CD14-positive monocyte (primary cell): ENCODE measurements around the gene SRD5A1. TPM values are rescaled to one million over a fixed set of nuclear protein-coding genes. Genes with fewer than 3 reads are reported as not detected.

Experiments used
- DNase-seq, 3 donors: peaks; one replicate each; pipeline ENCODE4 v3.0.0-alpha.2; 2011 to 2022
- H2AFZ ChIP-seq: 2 replicates; pipeline ENCODE4 v1.6.0; 2012; ENCODE audit warnings: mild to moderate bottlenecking, low read depth, low read length, inconsistent platforms; ENCODE audit not compliant: insufficient read depth, poor library complexity, severe bottlenecking
- H3K27ac ChIP-seq, 2 donors: 1 replicate in 1 of 2; 2 replicates in 1 of 2; pipeline ENCODE4 v1.5.1; 2012 to 2013; ENCODE audit warnings: low read length in 2 of 2, control low read depth in 1 of 2, inconsistent platforms in 1 of 2, low read depth in 1 of 2, mild to moderate bottlenecking in 1 of 2
- H3K27me3 ChIP-seq, 2 donors: one replicate each; pipeline versions ENCODE4 v1.6.0 to v1.6.1; 2011 to 2013; ENCODE audit warnings: low read length in 2 of 2; ENCODE audit not compliant: control insufficient read depth in 2 of 2, insufficient read depth in 2 of 2
- H3K36me3 ChIP-seq, 2 donors: replicated peaks in 1 of 2; 1 replicate in 1 of 2; 2 replicates in 1 of 2; pipeline versions ENCODE4 v1.5.1 to v1.6.1; 2012 to 2013; ENCODE audit warnings: low read length in 2 of 2, control low read depth in 1 of 2, inconsistent platforms in 1 of 2, mild to moderate bottlenecking in 1 of 2; ENCODE audit not compliant: insufficient read depth in 2 of 2, control insufficient read depth in 1 of 2
- H3K4me1 ChIP-seq, 2 donors: 1 replicate in 1 of 2; 2 replicates in 1 of 2; pipeline versions ENCODE4 v1.5.1 to v1.6.1; 2012 to 2013; ENCODE audit warnings: low read length in 2 of 2, control low read depth in 1 of 2, inconsistent platforms in 1 of 2, mild to moderate bottlenecking in 1 of 2, moderate library complexity in 1 of 2; ENCODE audit not compliant: insufficient read depth in 2 of 2, control insufficient read depth in 1 of 2
- H3K4me2 ChIP-seq: replicated peaks from 2 replicates; pipeline ENCODE3; 2012; ENCODE audit warnings: low read length, moderate library complexity, mild to moderate bottlenecking; ENCODE audit not compliant: poor library complexity, severe bottlenecking; ENCODE audit errors: extremely low read depth
- H3K4me3 ChIP-seq, 3 experiments: fragments of 200-600 bp in 1 of 3; sonication (generic) in 1 of 3; replicated peaks in 1 of 3; 1 replicate in 2 of 3; 2 replicates in 1 of 3; pipeline ENCODE4 v1.5.1; 2011 to 2013; ENCODE audit warnings: low read length in 3 of 3, mild to moderate bottlenecking in 3 of 3, control low read depth in 2 of 3, low read depth in 2 of 3, inconsistent platforms in 1 of 3, moderate library complexity in 1 of 3
- H3K79me2 ChIP-seq: 2 replicates; pipeline ENCODE4 v1.6.0; 2012; ENCODE audit warnings: mild to moderate bottlenecking, control low read depth, inconsistent platforms, low read length, moderate library complexity; ENCODE audit not compliant: insufficient read depth
- H3K9ac ChIP-seq: 2 replicates; pipeline ENCODE4 v1.6.0; 2017; ENCODE audit warnings: low read length, mild to moderate bottlenecking; ENCODE audit not compliant: insufficient read depth, poor library complexity, severe bottlenecking
- H3K9me3 ChIP-seq, 2 donors: replicated peaks in 1 of 2; 1 replicate in 1 of 2; 2 replicates in 1 of 2; pipeline versions ENCODE4 v1.5.1 to v1.6.1; 2012 to 2013; ENCODE audit warnings: low read length in 2 of 2, control low read depth in 1 of 2; ENCODE audit not compliant: control insufficient read depth in 1 of 2, insufficient read depth in 1 of 2
- H4K20me1 ChIP-seq: 2 replicates; pipeline ENCODE4 v1.6.0; 2012; ENCODE audit warnings: mild to moderate bottlenecking, low read length, control low read depth, moderate library complexity; ENCODE audit not compliant: insufficient read depth
- H3K27ac Mint-ChIP-seq, 7 donors: one replicate each; pipeline ENCODE4 v1.8.0; 2020; ENCODE audit warnings: mild to moderate bottlenecking in 7 of 7, mixed read lengths in 7 of 7, moderate library complexity in 6 of 7, inconsistent platforms in 2 of 7
- H3K27me3 Mint-ChIP-seq, 3 donors: one replicate each; pipeline ENCODE4 v1.8.0; 2021 to 2022; ENCODE audit warnings: low read depth in 3 of 3, mild to moderate bottlenecking in 3 of 3, mixed read lengths in 3 of 3, moderate library complexity in 3 of 3, inconsistent platforms in 1 of 3
- H3K36me3 Mint-ChIP-seq, 2 donors: one replicate each; pipeline ENCODE4 v1.8.0; 2020; ENCODE audit warnings: mixed read lengths in 2 of 2, inconsistent platforms in 1 of 2, mild to moderate bottlenecking in 1 of 2
- H3K4me1 Mint-ChIP-seq: one replicate; pipeline ENCODE4 v1.8.0; 2020; ENCODE audit warnings: mild to moderate bottlenecking, mixed read lengths
- H3K4me3 Mint-ChIP-seq, 2 donors: one replicate each; pipeline ENCODE4 v1.8.0; 2020; ENCODE audit warnings: mild to moderate bottlenecking in 2 of 2, mixed read lengths in 2 of 2, moderate library complexity in 1 of 2
- H3K9me3 Mint-ChIP-seq, 7 donors: one replicate each; pipeline ENCODE4 v1.8.0; 2020 to 2022; ENCODE audit warnings: mixed read lengths in 7 of 7, mild to moderate bottlenecking in 6 of 7, moderate library complexity in 6 of 7, inconsistent platforms in 2 of 7
- CTCF ChIP-seq: fragments of 200-600 bp; IDR thresholded peaks from one replicate; pipeline ENCODE4 v1.8.0; 2022; ENCODE audit warnings: antibody characterized with exemption, mild to moderate bottlenecking
- WGBS: methylation state at CpG from one replicate; pipeline ENCODE4 v1.1.5; 2013; ENCODE audit warnings: missing lambda C conversion rate; ENCODE audit not compliant: insufficient coverage; 5-methylcytosine and 5-hydroxymethylcytosine counted together
- intact Hi-C, 2 donors: fragments of 100-400 bp; cut with micrococcal nuclease; formaldehyde crosslinking; loops; one replicate each; pipeline versions ENCODE4 v1.15.0 to v1.15.1; 2023
- polyA plus RNA-seq, 3 donors: library from polyadenylated mRNA; depleted of rRNA in 1 of 3; unstranded in 2 of 3; stranded (reverse) in 1 of 3; fragments of 300-500 nt in 2 of 3; fragments of >200 nt in 1 of 3; fragmentation: Illumina TruSeq in 2 of 3; gene quantifications; 1 replicate in 2 of 3; 2 replicates in 1 of 3; pipeline ENCODE4 v1.2.3, GENCODE V29; 2012 to 2021

Gene SRD5A1
- polyA plus RNA-seq, 3 donors: 21.2 to 34.7 (median 26.0) TPM

DNA sequence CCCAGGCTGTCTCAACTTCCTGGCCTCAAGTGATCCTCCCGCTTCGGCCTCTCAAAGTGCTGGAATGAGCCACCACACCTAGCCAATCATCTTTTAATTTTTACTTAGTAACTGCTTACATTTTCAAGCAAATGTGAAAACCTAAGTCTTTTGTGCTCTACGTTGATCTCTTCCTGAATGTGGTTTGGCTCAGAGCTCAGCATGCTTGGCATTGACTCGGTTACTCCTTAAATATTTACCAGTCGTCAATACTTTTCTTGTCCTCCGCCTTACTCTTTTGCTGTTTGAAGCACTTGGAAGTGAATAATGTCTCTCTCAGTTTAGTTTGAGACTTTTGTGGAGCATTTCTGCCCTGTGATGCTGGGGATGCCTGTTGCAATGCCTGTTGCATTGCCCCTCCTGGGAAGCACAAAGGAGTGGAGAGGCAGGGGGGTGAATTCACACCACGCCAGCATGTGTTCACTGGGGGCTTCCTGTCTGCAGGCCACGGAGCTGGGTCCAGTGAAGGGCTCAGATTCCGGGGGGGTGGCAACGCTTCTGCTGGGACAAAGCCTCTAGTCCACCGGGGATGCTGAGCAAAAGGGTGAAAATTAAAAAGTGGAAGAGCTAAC is 66.9 kb downstream of the SRD5A1 start:
- H3K27ac Mint-ChIP-seq: peak overlapping the region in 1 of 7 donors; percentile 54

DNA sequence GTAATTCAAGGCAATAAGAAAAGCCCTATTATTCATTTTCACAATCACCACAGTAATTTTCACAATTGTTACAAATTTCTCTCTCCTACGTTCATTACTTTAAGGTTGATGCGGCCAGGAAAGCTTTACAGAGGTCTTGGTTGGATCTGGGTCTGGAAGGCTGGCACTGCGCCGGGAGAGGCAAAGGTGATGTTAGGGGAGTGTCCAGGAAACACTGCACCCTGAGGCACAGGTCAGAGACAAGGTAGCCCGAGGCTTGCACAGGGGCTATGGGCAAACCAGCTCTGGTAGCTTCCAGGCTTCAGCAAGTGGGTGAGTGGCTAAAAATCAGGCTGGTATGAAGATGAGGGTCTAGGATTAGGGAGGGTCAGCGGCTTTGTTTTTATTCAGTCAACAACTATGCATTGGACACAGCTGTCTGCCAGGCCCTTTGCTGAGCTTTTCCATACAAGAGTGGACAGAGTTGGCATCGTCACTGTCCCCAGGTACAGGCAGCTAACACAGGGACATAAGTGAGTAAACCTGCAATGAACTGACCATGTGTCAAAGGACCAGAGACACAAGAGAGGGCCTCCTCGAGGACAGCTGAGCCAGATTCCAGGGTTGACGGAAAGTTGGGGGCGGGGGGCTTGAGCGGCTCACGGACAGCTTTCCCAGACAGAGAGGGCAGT is 67.6 kb downstream of the SRD5A1 start:
- H3K27ac Mint-ChIP-seq: no peak overlapping the region
- DNase-seq: no peak
- no peaks in the 10 kb centered on the region for H3K79me2 ChIP-seq
- H3K9me3 ChIP-seq: no peaks in the 10 kb centered on the region
- peak overlapping the region in 1 of 2 donors; percentile 11 for H3K4me3 Mint-ChIP-seq
- peaks cover 17 to 44% (median 27%) of the 10 kb centered on the region in 3 donors for H3K27me3 Mint-ChIP-seq
- 78% methylated on average over 10 of the region's 12 CpGs for WGBS
- H3K4me1 Mint-ChIP-seq: peaks cover 24% of the 10 kb centered on the region
- H3K36me3 Mint-ChIP-seq: no peaks in the 10 kb centered on the region
- no peak for TF ChIP-seq CTCF
- intact Hi-C loops: no loop called here
- no peaks in the 10 kb centered on the region for H4K20me1 ChIP-seq
- H3K9me3 Mint-ChIP-seq: peaks cover 0 to 4% (median 2%) of the 10 kb centered on the region in 7 donors
- no peak overlapping the region for H2AFZ ChIP-seq
- H3K27me3 ChIP-seq: peaks cover 10 to 35% of the 10 kb centered on the region in 2 donors
- no peaks in the 10 kb centered on the region for H3K36me3 ChIP-seq
- H3K4me1 ChIP-seq: peaks cover 16 to 25% of the 10 kb centered on the region in 2 donors
- H3K4me2 ChIP-seq: no peak overlapping the region
- no peak overlapping the region for H3K9ac ChIP-seq
- no peak overlapping the region for H3K4me3 ChIP-seq
- H3K27ac ChIP-seq: no peak overlapping the region

More for the DNA sequence above, 66.9 kb downstream of the SRD5A1 start:
- Mint-ChIP-seq H3K9me3 (peaks cover 0 to 5% (median 2%) of the 10 kb centered on the region in 7 donors), H3K4me3 (peak overlapping the region in 1 of 2 donors; percentile 11), H3K36me3 (no peaks in the 10 kb centered on the region), H3K4me1 (peaks cover 18% of the 10 kb centered on the region), H3K27me3 (peaks cover 17 to 44% (median 25%) of the 10 kb centered on the region in 3 donors)
- no peak for DNase-seq
- Histone ChIP-seq H3K36me3 (no peaks in the 10 kb centered on the region), H2AFZ (no peak overlapping the region), H4K20me1 (no peaks in the 10 kb centered on the region), H3K79me2 (no peaks in the 10 kb centered on the region), H3K27ac (no peak overlapping the region), H3K9ac (no peak overlapping the region), H3K4me2 (no peak overlapping the region), H3K4me1 (peaks cover 13 to 19% of the 10 kb centered on the region in 2 donors), H3K27me3 (peaks cover 10 to 37% of the 10 kb centered on the region in 2 donors), H3K4me3 (no peak overlapping the region), H3K9me3 (no peaks in the 10 kb centered on the region)
- intact Hi-C loops: no loop called here
- TF ChIP-seq CTCF: no peak
- WGBS: 62% methylated on average over 5 of the region's 11 CpGs
